HEK293 (cell line): ENCODE results near the gene FAM237B.

ENCODE experiments used
- CTCF ChIA-PET: fragments of 350-600 bp; formaldehyde crosslinking; extraction: SDS; loops from one replicate; lab custom pipeline; 2021; ENCODE audit warnings: antibody characterized with exemption; lab: Yijun Ruan, JAX
- POLR2A ChIA-PET: fragments of 300-600 bp; formaldehyde crosslinking; extraction: SDS; loops from one replicate; lab custom pipeline; 2020; ENCODE audit warnings: antibody characterized with exemption, inconsistent platforms; lab: Yijun Ruan, JAX
- H3K27ac ChIP-seq: fragments of 200-500 bp; sonication (Bioruptor generic); 2 replicates; pipeline ENCODE4 v1.5.1; 2014; ENCODE audit warnings: low read depth, low read length, control low read depth, inconsistent platforms; ENCODE audit errors: extremely low read depth
- H3K36me3 ChIP-seq, 2 experiments: fragments of 200-500 bp in 1 of 2; sonication (Bioruptor generic) in 1 of 2; 1 replicate in 1 of 2; 2 replicates in 1 of 2; pipeline ENCODE4 v1.5.1; 2014 to 2017; ENCODE audit warnings: inconsistent platforms in 2 of 2, low read length in 2 of 2; ENCODE audit not compliant: control insufficient read depth in 2 of 2, insufficient read depth in 1 of 2
- H3K4me1 ChIP-seq: fragments of 200-500 bp; sonication (Bioruptor generic); 2 replicates; pipeline ENCODE4 v1.5.1; 2014; ENCODE audit warnings: mild to moderate bottlenecking, low read length, inconsistent platforms; ENCODE audit not compliant: control insufficient read depth, insufficient read depth
- H3K4me3 ChIP-seq: 2 replicates; pipeline ENCODE4 v1.5.1; 2011; ENCODE audit warnings: low read depth, mild to moderate bottlenecking, control low read depth, low read length, moderate library complexity
- H3K9me3 ChIP-seq: fragments of 200-500 bp; sonication (Bioruptor generic); 2 replicates; pipeline ENCODE4 v1.5.1; 2014; ENCODE audit warnings: low read depth, low read length, inconsistent platforms; ENCODE audit not compliant: control insufficient read depth, insufficient read depth
- GLI2 ChIP-seq: fragments of 450-650 bp; formaldehyde crosslinking; IDR thresholded peaks from 2 replicates; pipeline ENCODE4; 2017; ENCODE audit warnings: missing biosample characterization, missing genetic modification characterization, low read depth, borderline replicate concordance
- GLI4 ChIP-seq: fragments of 450-650 bp; formaldehyde crosslinking; IDR thresholded peaks from 2 replicates; pipeline ENCODE4 v1.5.1; 2016; ENCODE audit warnings: missing biosample characterization, missing genetic modification characterization
- KLF8 ChIP-seq: fragments of 450-650 bp; formaldehyde crosslinking; IDR thresholded peaks from 2 replicates; pipeline ENCODE4 v1.5.1; 2016; ENCODE audit warnings: missing biosample characterization, missing genetic modification characterization
- ZBTB17 ChIP-seq: fragments of 450-650 bp; formaldehyde crosslinking; IDR thresholded peaks from 2 replicates; pipeline ENCODE4 v1.5.1; 2016; ENCODE audit warnings: missing biosample characterization, missing genetic modification characterization
- ZBTB20 ChIP-seq: fragments of 450-650 bp; formaldehyde crosslinking; IDR thresholded peaks from 2 replicates; pipeline ENCODE4 v1.5.1; 2016; ENCODE audit warnings: missing biosample characterization, missing genetic modification characterization
- ZFP69B ChIP-seq: fragments of 450-650 bp; formaldehyde crosslinking; IDR thresholded peaks from 2 replicates; pipeline ENCODE4 v1.5.1; 2016; ENCODE audit warnings: missing biosample characterization, missing genetic modification characterization
- ZNF146 ChIP-seq: fragments of 450-650 bp; formaldehyde crosslinking; IDR thresholded peaks from 2 replicates; pipeline ENCODE4 v1.5.1; 2016; ENCODE audit warnings: missing biosample characterization, missing genetic modification characterization
- ZNF157 ChIP-seq: fragments of 450-650 bp; formaldehyde crosslinking; IDR thresholded peaks from 2 replicates; pipeline ENCODE4 v1.5.1; 2016; ENCODE audit warnings: missing biosample characterization, missing genetic modification characterization
- ZNF16 ChIP-seq: fragments of 450-650 bp; formaldehyde crosslinking; IDR thresholded peaks from 2 replicates; pipeline ENCODE4 v1.5.1; 2016; ENCODE audit warnings: low read depth, missing biosample characterization, missing genetic modification characterization
- ZNF169 ChIP-seq: fragments of 450-650 bp; formaldehyde crosslinking; IDR thresholded peaks from 2 replicates; pipeline ENCODE4 v1.5.1; 2016; ENCODE audit warnings: missing biosample characterization, missing genetic modification characterization
- ZNF211 ChIP-seq: fragments of 450-650 bp; formaldehyde crosslinking; IDR thresholded peaks from 2 replicates; pipeline ENCODE4 v1.5.1; 2016; ENCODE audit warnings: low read depth, missing biosample characterization, missing genetic modification characterization
- ZNF239 ChIP-seq: fragments of 450-650 bp; formaldehyde crosslinking; IDR thresholded peaks from 2 replicates; pipeline ENCODE4 v1.5.1; 2016; ENCODE audit warnings: missing biosample characterization, missing genetic modification characterization
- ZNF274 ChIP-seq, 2 experiments: fragments of 200-500 bp in 1 of 2; fragments of 450-650 bp in 1 of 2; sonication (Bioruptor generic) in 1 of 2; formaldehyde crosslinking in 1 of 2; IDR thresholded peaks; 2 replicates each; pipeline versions ENCODE4 v1.5.1 to v1.6.1; 2014 to 2016; ENCODE audit warnings: borderline replicate concordance in 1 of 2, inconsistent platforms in 1 of 2, low read length in 1 of 2, missing biosample characterization in 1 of 2, missing genetic modification characterization in 1 of 2
- ZNF416 ChIP-seq: fragments of 450-650 bp; formaldehyde crosslinking; IDR thresholded peaks from 2 replicates; pipeline ENCODE4 v1.5.1; 2016; ENCODE audit warnings: missing biosample characterization, missing genetic modification characterization
- ZNF473 ChIP-seq: fragments of 450-650 bp; formaldehyde crosslinking; IDR thresholded peaks from 2 replicates; pipeline ENCODE4 v1.5.1; 2017; ENCODE audit warnings: missing biosample characterization, missing genetic modification characterization
- ZNF521 ChIP-seq: fragments of 450-650 bp; formaldehyde crosslinking; IDR thresholded peaks from 2 replicates; pipeline ENCODE4 v1.5.1; 2017; ENCODE audit warnings: missing biosample characterization, mild to moderate bottlenecking, missing genetic modification characterization
- ZNF561 ChIP-seq: fragments of 450-650 bp; IDR thresholded peaks from 2 replicates; pipeline ENCODE4 v1.5.1; 2018; ENCODE audit warnings: missing biosample characterization, missing genetic modification characterization, borderline replicate concordance
- ZNF623 ChIP-seq: fragments of 450-650 bp; formaldehyde crosslinking; IDR thresholded peaks from 2 replicates; pipeline ENCODE4 v1.5.1; 2016; ENCODE audit warnings: missing biosample characterization, missing genetic modification characterization
- ZNF654 ChIP-seq: fragments of 450-650 bp; formaldehyde crosslinking; IDR thresholded peaks from 2 replicates; pipeline ENCODE4 v1.5.1; 2016; ENCODE audit warnings: low read depth, missing biosample characterization, missing genetic modification characterization
- ZNF701 ChIP-seq: fragments of 450-650 bp; formaldehyde crosslinking; IDR thresholded peaks from 2 replicates; pipeline ENCODE4 v1.5.1; 2016; ENCODE audit warnings: missing biosample characterization, missing genetic modification characterization
- ZNF792 ChIP-seq: fragments of 450-650 bp; formaldehyde crosslinking; IDR thresholded peaks from 2 replicates; pipeline ENCODE4 v1.5.1; 2016; ENCODE audit warnings: missing biosample characterization, missing genetic modification characterization
- ZSCAN16 ChIP-seq: fragments of 450-650 bp; formaldehyde crosslinking; IDR thresholded peaks from 2 replicates; pipeline ENCODE4 v1.5.1; 2016; ENCODE audit warnings: missing biosample characterization, missing genetic modification characterization
- ZSCAN23 ChIP-seq: fragments of 450-650 bp; formaldehyde crosslinking; IDR thresholded peaks from 2 replicates; pipeline ENCODE4 v1.5.1; 2016; ENCODE audit warnings: missing biosample characterization, missing genetic modification characterization
- TF ChIP-seq, protein P1 (sequence below): fragments of 450-650 bp; formaldehyde crosslinking; IDR thresholded peaks from 2 replicates; pipeline ENCODE4 v1.5.1; 2017; ENCODE audit warnings: missing biosample characterization, missing genetic modification characterization
- TF ChIP-seq, protein P2 (sequence below): fragments of 450-650 bp; formaldehyde crosslinking; IDR thresholded peaks from 2 replicates; pipeline ENCODE4 v1.5.1; 2016; ENCODE audit warnings: missing biosample characterization, missing genetic modification characterization
- TF ChIP-seq, protein P3 (sequence below): fragments of 450-650 bp; formaldehyde crosslinking; IDR thresholded peaks from 2 replicates; pipeline ENCODE4 v1.5.1; 2016; ENCODE audit warnings: missing biosample characterization, missing genetic modification characterization
- TF ChIP-seq, protein P4 (sequence below): fragments of 450-650 bp; formaldehyde crosslinking; IDR thresholded peaks from 2 replicates; pipeline ENCODE4 v1.5.1; 2017; ENCODE audit warnings: missing biosample characterization, mild to moderate bottlenecking, missing genetic modification characterization, moderate library complexity
- TF ChIP-seq, protein P5 (sequence below): fragments of 450-650 bp; formaldehyde crosslinking; IDR thresholded peaks from 2 replicates; pipeline ENCODE4 v1.5.1; 2016; ENCODE audit warnings: missing biosample characterization, missing genetic modification characterization

FAM237B gene

DNA sequence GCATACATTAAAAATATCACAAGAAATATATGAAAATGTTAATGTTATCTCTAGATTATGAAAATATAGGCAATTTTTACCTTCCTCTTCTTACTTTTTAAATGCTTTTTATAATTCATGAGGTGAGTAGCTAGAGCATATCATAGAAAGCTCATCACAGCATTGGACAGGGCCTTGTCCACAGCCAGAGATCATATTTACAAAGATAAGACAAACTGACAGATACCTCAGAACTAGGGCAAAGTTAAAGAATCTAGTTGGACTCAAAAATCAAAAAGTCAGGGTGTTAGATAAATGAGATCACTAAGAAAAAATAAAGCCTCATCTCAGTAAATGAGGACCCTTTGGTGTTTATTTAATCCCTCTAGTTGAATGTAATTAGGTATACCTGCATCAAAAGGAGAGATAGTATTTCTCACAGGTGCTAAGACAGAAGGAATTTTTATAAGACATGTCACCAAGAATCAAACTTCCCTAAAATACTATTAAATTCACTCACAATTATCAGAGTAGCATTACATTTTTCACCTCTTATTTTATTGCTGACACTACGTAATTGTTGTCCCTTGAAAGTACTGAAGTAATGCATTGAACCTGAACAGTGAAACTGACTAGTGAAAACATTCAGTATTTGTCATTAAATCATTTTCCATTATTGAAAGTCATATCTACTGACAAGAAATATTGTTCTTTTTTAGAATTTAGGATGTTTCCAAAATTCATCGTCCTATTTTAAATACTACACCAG, 50.5 kb downstream of the FAM237B start (continued):
- no peak for TF ChIP-seq ZNF169 (tag by site-specific recombination)
- TF ChIP-seq ZNF274 (IDR thresholded peaks at IDR 0.05; ENCODE audit: low read length) = no peak
- TF ChIP-seq ZNF274 (tag by site-specific recombination; IDR thresholded peaks at IDR 0.05; ENCODE audit: borderline replicate concordance) = no peak
- no peak for TF ChIP-seq ZNF146 (tag by site-specific recombination)
- no peak for TF ChIP-seq GLI2 (tag by site-specific recombination)
- TF ChIP-seq ZNF416 (tag by site-specific recombination) = no peak
- TF ChIP-seq, protein P1, sequence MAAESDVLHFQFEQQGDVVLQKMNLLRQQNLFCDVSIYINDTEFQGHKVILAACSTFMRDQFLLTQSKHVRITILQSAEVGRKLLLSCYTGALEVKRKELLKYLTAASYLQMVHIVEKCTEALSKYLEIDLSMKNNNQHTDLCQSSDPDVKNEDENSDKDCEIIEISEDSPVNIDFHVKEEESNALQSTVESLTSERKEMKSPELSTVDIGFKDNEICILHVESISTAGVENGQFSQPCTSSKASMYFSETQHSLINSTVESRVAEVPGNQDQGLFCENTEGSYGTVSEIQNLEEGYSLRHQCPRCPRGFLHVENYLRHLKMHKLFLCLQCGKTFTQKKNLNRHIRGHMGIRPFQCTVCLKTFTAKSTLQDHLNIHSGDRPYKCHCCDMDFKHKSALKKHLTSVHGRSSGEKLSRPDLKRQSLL (tag by site-specific recombination) = no peak
- TF ChIP-seq ZNF157 = no peak
- TF ChIP-seq ZSCAN16 = no peak
- TF ChIP-seq, protein P2, sequence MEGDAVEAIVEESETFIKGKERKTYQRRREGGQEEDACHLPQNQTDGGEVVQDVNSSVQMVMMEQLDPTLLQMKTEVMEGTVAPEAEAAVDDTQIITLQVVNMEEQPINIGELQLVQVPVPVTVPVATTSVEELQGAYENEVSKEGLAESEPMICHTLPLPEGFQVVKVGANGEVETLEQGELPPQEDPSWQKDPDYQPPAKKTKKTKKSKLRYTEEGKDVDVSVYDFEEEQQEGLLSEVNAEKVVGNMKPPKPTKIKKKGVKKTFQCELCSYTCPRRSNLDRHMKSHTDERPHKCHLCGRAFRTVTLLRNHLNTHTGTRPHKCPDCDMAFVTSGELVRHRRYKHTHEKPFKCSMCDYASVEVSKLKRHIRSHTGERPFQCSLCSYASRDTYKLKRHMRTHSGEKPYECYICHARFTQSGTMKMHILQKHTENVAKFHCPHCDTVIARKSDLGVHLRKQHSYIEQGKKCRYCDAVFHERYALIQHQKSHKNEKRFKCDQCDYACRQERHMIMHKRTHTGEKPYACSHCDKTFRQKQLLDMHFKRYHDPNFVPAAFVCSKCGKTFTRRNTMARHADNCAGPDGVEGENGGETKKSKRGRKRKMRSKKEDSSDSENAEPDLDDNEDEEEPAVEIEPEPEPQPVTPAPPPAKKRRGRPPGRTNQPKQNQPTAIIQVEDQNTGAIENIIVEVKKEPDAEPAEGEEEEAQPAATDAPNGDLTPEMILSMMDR (tag by site-specific recombination) = no peak
- no peak for TF ChIP-seq ZFP69B (tag by site-specific recombination)
- TF ChIP-seq, protein P3, sequence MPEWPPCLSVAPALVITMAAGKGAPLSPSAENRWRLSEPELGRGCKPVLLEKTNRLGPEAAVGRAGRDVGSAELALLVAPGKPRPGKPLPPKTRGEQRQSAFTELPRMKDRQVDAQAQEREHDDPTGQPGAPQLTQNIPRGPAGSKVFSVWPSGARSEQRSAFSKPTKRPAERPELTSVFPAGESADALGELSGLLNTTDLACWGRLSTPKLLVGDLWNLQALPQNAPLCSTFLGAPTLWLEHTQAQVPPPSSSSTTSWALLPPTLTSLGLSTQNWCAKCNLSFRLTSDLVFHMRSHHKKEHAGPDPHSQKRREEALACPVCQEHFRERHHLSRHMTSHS (tag by site-specific recombination) = no peak
- no peak for TF ChIP-seq ZNF792 (tag by site-specific recombination)

DNA sequence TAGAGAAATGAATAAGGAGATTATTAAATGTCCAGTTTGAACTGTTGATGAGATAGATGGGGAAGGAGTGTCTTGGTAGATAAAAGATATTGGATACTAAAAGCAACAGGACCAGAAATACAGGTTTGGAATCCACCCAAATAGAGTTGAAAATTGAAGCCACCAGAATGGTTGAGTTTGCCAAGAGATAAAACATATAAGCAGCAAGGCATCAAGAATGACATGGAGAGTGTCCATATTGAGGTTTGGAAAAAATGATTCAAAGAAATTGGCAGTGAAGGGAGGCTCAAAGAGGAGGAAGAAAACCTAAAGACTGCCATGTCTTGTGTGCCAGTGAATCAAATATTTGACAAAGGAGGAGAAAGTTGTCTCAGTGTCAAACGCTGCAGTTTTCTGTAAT, 51.9 kb downstream of the FAM237B start:
- CTCF ChIA-PET = no interaction called here
- TF ChIP-seq ZNF211 (tag by site-specific recombination) (no peak), ZNF16 (tag by site-specific recombination) (no peak), ZBTB17 (tag by site-specific recombination) (no peak), ZNF473 (tag by site-specific recombination) (no peak), ZNF701 (no peak), ZNF654 (tag by site-specific recombination) (no peak), ZNF521 (tag by site-specific recombination) (no peak), ZNF561 (tag by site-specific recombination) (no peak), KLF8 (tag by site-specific recombination) (no peak), ZNF239 (no peak), ZNF623 (no peak), GLI4 (tag by site-specific recombination) (no peak), ZBTB20 (tag by site-specific recombination) (no peak), ZSCAN23 (tag by site-specific recombination) (no peak)
- TF ChIP-seq, protein P4, sequence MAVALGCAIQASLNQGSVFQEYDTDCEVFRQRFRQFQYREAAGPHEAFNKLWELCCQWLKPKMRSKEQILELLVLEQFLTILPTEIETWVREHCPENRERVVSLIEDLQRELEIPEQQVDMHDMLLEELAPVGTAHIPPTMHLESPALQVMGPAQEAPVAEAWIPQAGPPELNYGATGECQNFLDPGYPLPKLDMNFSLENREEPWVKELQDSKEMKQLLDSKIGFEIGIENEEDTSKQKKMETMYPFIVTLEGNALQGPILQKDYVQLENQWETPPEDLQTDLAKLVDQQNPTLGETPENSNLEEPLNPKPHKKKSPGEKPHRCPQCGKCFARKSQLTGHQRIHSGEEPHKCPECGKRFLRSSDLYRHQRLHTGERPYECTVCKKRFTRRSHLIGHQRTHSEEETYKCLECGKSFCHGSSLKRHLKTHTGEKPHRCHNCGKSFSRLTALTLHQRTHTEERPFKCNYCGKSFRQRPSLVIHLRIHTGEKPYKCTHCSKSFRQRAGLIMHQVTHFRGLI (tag by site-specific recombination) = no peak
- TF ChIP-seq, protein P5, sequence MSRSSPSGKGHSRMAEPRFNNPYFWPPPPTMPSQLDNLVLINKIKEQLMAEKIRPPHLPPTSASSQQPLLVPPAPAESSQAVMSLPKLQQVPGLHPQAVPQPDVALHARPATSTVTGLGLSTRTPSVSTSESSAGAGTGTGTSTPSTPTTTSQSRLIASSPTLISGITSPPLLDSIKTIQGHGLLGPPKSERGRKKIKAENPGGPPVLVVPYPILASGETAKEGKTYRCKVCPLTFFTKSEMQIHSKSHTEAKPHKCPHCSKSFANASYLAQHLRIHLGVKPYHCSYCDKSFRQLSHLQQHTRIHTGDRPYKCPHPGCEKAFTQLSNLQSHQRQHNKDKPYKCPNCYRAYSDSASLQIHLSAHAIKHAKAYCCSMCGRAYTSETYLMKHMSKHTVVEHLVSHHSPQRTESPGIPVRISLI = no peak
- TF ChIP-seq, all 188 proteins: peak for 0
- Histone ChIP-seq H3K4me1 (no peaks in the 10 kb centered on the region), H3K4me3 (no peak overlapping the region), H3K27ac (no peak overlapping the region), H3K36me3 (no peaks in the 10 kb centered on the region), H3K9me3 (no peaks in the 10 kb centered on the region)
- POLR2A ChIA-PET = no interaction called here
